HG03060 (cell line): ENCODE data around the gene CCL18.
"Not testable (repeated sequence)": the region's sequence is repeated elsewhere in the genome, so short reads cannot be mapped to it uniquely, and the experiment has no call there.

Source experiments
- ATAC-seq: cut with Tn5 transposase; IDR thresholded peaks from one replicate; pipeline ENCODE4 v1.9.1; 2021; ENCODE audit warnings: low read depth, moderate number of reproducible peaks; ENCODE audit not compliant: unreplicated experiment

The CCL18 gene

GRCh38 chr17:36099004-36099403 is 34.9 kb downstream of the CCL18 start:
- ATAC-seq: not testable (repeated sequence)

GRCh38 chr17:36103401-36103975 is 39.4 kb downstream of the CCL18 start, which contains the start of gene CCL4:
Gene CCL4, plus strand, starts transcription at chr17:36103827. Its CDS starts 79 bp downstream, at chr17:36103906.
- ATAC-seq: peak; percentile 73

GRCh38 chr17:36104246-36104645 is 40.2 kb downstream of the CCL18 start:
- not testable (repeated sequence) for ATAC-seq

GRCh38 chr17:36104701-36105181 is 40.7 kb downstream of the CCL18 start:
- no peak for ATAC-seq

GRCh38 chr17:36105781-36106492 is 41.9 kb downstream of the CCL18 start:
- no peak for ATAC-seq

GRCh38 chr17:36106493-36106835 is 42.4 kb downstream of the CCL18 start:
- no peak for ATAC-seq

- no peak for ATAC-seq
Observed at GRCh38 chr17:36107660-36108059, 43.6 kb downstream of the CCL18 start.

GRCh38 chr17:36108265-36108664 is 44.2 kb downstream of the CCL18 start:
- not testable (repeated sequence) for ATAC-seq

- no peak for ATAC-seq
Observed at GRCh38 chr17:36111068-36111490, 47.0 kb downstream of the CCL18 start.

GRCh38 chr17:36112572-36112971 is 48.5 kb downstream of the CCL18 start:
- ATAC-seq: no peak

- ATAC-seq: not testable (repeated sequence)
Observed at GRCh38 chr17:36113131-36113530, 49.1 kb downstream of the CCL18 start.

- ATAC-seq: not testable (repeated sequence)
Observed at GRCh38 chr17:36114971-36115648, 51.0 kb downstream of the CCL18 start.

- not testable (repeated sequence) for ATAC-seq
Observed at GRCh38 chr17:36115649-36115977, 51.5 kb downstream of the CCL18 start.

GRCh38 chr17:36117505-36118382 is 53.7 kb downstream of the CCL18 start:
- ATAC-seq: no peak

- no peak for ATAC-seq
Observed at GRCh38 chr17:36118477-36119353, 54.6 kb downstream of the CCL18 start.

GRCh38 chr17:36120221-36120620 is 56.1 kb downstream of the CCL18 start:
- ATAC-seq: no peak

- not testable (repeated sequence) for ATAC-seq
Observed at GRCh38 chr17:36121099-36121498, 57.0 kb downstream of the CCL18 start.
